Parathyroid adenoma (tissue), 2 donors: ENCODE measurements around the gene ADSL.

Experiments
- H2AFZ ChIP-seq: fragments of 300-600 bp; sonication (generic); one replicate; pipeline ENCODE4 v1.7.0; 2017; ENCODE audit warnings: antibody characterized with exemption, mild to moderate bottlenecking
- H3K27ac ChIP-seq: fragments of 300-600 bp; sonication (generic); one replicate; pipeline ENCODE4 v1.7.0; 2017
- H3K27me3 ChIP-seq: fragments of 300-600 bp; sonication (generic); one replicate; pipeline ENCODE4 v1.7.0; 2017; ENCODE audit warnings: low read length; ENCODE audit not compliant: control insufficient read depth, insufficient read depth
- H3K36me3 ChIP-seq: fragments of 300-600 bp; sonication (generic); one replicate; pipeline ENCODE4 v1.7.0; 2017; ENCODE audit warnings: low read length; ENCODE audit not compliant: control insufficient read depth, insufficient read depth
- H3K4me1 ChIP-seq: fragments of 300-600 bp; sonication (generic); one replicate; pipeline ENCODE4 v1.7.0; 2017; ENCODE audit warnings: control low read depth
- H3K4me2 ChIP-seq: fragments of 300-600 bp; sonication (generic); one replicate; pipeline ENCODE4 v1.7.0; 2017; ENCODE audit warnings: low read length
- H3K4me3 ChIP-seq: fragments of 300-600 bp; sonication (generic); one replicate; pipeline ENCODE4 v1.7.0; 2017; ENCODE audit warnings: low read depth, low read length
- H3K79me2 ChIP-seq: fragments of 300-600 bp; sonication (generic); one replicate; pipeline ENCODE4 v1.7.0; 2017; ENCODE audit warnings: control low read depth
- H3K9ac ChIP-seq: fragments of 300-600 bp; sonication (generic); one replicate; pipeline ENCODE4 v1.7.0; 2017; ENCODE audit warnings: mild to moderate bottlenecking
- H3K9me3 ChIP-seq: fragments of 300-600 bp; sonication (generic); one replicate; pipeline ENCODE4 v1.7.0; 2017; ENCODE audit warnings: low read length; ENCODE audit not compliant: control insufficient read depth
- CTCF ChIP-seq: fragments of 300-600 bp; sonication (generic); IDR thresholded peaks from one replicate; pipeline ENCODE4 v1.7.0; 2017; ENCODE audit warnings: antibody characterized with exemption, mild to moderate bottlenecking
- donor health status: primary hyperparathyroidism.

ADSL gene

GRCh38 chr22:40363059-40363458 lies 16.8 kb downstream of the ADSL start:
- no peaks in the 10 kb centered on the region for H3K36me3 ChIP-seq
- H3K4me3 ChIP-seq = no peak overlapping the region
- no peak for TF ChIP-seq CTCF
- H3K9ac ChIP-seq = no peak overlapping the region
- no peaks in the 10 kb centered on the region for H3K79me2 ChIP-seq
- H3K4me1 ChIP-seq = no peaks in the 10 kb centered on the region
- H3K4me2 ChIP-seq = no peak overlapping the region
- H3K9me3 ChIP-seq = no peaks in the 10 kb centered on the region
- H2AFZ ChIP-seq = no peak overlapping the region
- no peak overlapping the region for H3K27ac ChIP-seq
- no peaks in the 10 kb centered on the region for H3K27me3 ChIP-seq

- H2AFZ ChIP-seq = no peak overlapping the region
- H3K4me1 ChIP-seq = no peaks in the 10 kb centered on the region
- no peaks in the 10 kb centered on the region for H3K36me3 ChIP-seq
- H3K79me2 ChIP-seq = no peaks in the 10 kb centered on the region
- no peak overlapping the region for H3K9ac ChIP-seq
- no peak overlapping the region for H3K4me2 ChIP-seq
- no peaks in the 10 kb centered on the region for H3K9me3 ChIP-seq
- H3K27ac ChIP-seq = no peak overlapping the region
- TF ChIP-seq CTCF = no peak
- no peak overlapping the region for H3K4me3 ChIP-seq
- H3K27me3 ChIP-seq = no peaks in the 10 kb centered on the region
Observed at GRCh38 chr22:40364431-40364830, 18.1 kb downstream of the ADSL start.

GRCh38 chr22:40366068-40366467 lies 19.8 kb downstream of the ADSL start:
- Histone ChIP-seq H3K27me3 (no peaks in the 10 kb centered on the region), H3K9ac (no peak overlapping the region), H3K27ac (no peak overlapping the region), H3K36me3 (no peaks in the 10 kb centered on the region), H3K79me2 (no peaks in the 10 kb centered on the region), H3K9me3 (no peaks in the 10 kb centered on the region), H3K4me3 (no peak overlapping the region), H3K4me2 (no peak overlapping the region), H3K4me1 (no peaks in the 10 kb centered on the region), H2AFZ (no peak overlapping the region)
- TF ChIP-seq CTCF = no peak

GRCh38 chr22:40367342-40367741 lies 21.0 kb downstream of the ADSL start:
- H3K36me3 ChIP-seq = no peaks in the 10 kb centered on the region
- H3K27ac ChIP-seq = no peak overlapping the region
- no peak overlapping the region for H3K4me2 ChIP-seq

More at GRCh38 chr22:40367342-40367741, 21.0 kb downstream of the ADSL start:
- no peak for TF ChIP-seq CTCF
- no peak overlapping the region for H3K4me3 ChIP-seq
- H3K27me3 ChIP-seq = no peaks in the 10 kb centered on the region
- no peak overlapping the region for H3K9ac ChIP-seq
- no peak overlapping the region for H2AFZ ChIP-seq
- no peaks in the 10 kb centered on the region for H3K9me3 ChIP-seq
- no peaks in the 10 kb centered on the region for H3K79me2 ChIP-seq
- no peaks in the 10 kb centered on the region for H3K4me1 ChIP-seq
